Fibroblast of skin of left biceps (primary cell): ENCODE results near the gene FXYD4.
"Not testable (repeated sequence)": the region's sequence is repeated elsewhere in the genome, so short reads cannot be mapped to it uniquely, and the experiment has no call there.

Source experiments
- DNase-seq, 2 experiments: peaks; one replicate each; pipeline ENCODE4 v3.0.0-alpha.2; 2013; ENCODE audit warnings: low read depth in 2 of 2

FXYD4 gene

GRCh38 chr10:43375401-43376020 lies 4.1 kb downstream of the FXYD4 start:
- no peak for DNase-seq

- DNase-seq: no peak
These were observed 4.7 kb downstream of the FXYD4 start for GRCh38 chr10:43376046-43376635.

GRCh38 chr10:43376828-43377423 lies 5.5 kb downstream of the FXYD4 start:
- no peak for DNase-seq

- no peak for DNase-seq
These were observed 6.0 kb downstream of the FXYD4 start for GRCh38 chr10:43377424-43377883.

GRCh38 chr10:43380610-43381222 lies 9.3 kb downstream of the FXYD4 start:
- DNase-seq: no peak

GRCh38 chr10:43383204-43383971 lies 12.0 kb downstream of the FXYD4 start:
- DNase-seq: no peak

GRCh38 chr10:43384252-43385221 lies 13.1 kb downstream of the FXYD4 start:
- DNase-seq: no peak

GRCh38 chr10:43385412-43386004 lies 14.1 kb downstream of the FXYD4 start:
- DNase-seq: no peak

- no peak for DNase-seq
These were observed 15.1 kb downstream of the FXYD4 start for GRCh38 chr10:43386549-43386948.

- no peak for DNase-seq
These were observed 15.7 kb downstream of the FXYD4 start for GRCh38 chr10:43386981-43387677.

GRCh38 chr10:43387678-43388032 lies 16.2 kb downstream of the FXYD4 start:
- DNase-seq: no peak

- DNase-seq: no peak
These were observed 18.4 kb downstream of the FXYD4 start for GRCh38 chr10:43389867-43390266.

GRCh38 chr10:43390333-43390732 lies 18.9 kb downstream of the FXYD4 start:
- no peak for DNase-seq

GRCh38 chr10:43390759-43391158 lies 19.3 kb downstream of the FXYD4 start:
- DNase-seq: no peak

GRCh38 chr10:43391496-43391895 lies 20.1 kb downstream of the FXYD4 start:
- DNase-seq: no peak

GRCh38 chr10:43392748-43393147 lies 21.3 kb downstream of the FXYD4 start:
- DNase-seq: no peak

- DNase-seq: not testable (repeated sequence)
These were observed 21.8 kb downstream of the FXYD4 start for GRCh38 chr10:43393186-43393585.

- no peak for DNase-seq
These were observed 22.3 kb downstream of the FXYD4 start for GRCh38 chr10:43393606-43394360.

- DNase-seq: no peak
These were observed 23.4 kb downstream of the FXYD4 start for GRCh38 chr10:43394868-43395267.
